Measurements from ENCODE around the gene EFCAB7. TPM values are rescaled to one million over a fixed set of nuclear protein-coding genes. Genes with fewer than 3 reads are reported as not detected.
A peak's percentile ranks its signal among the peaks of the same experiment; 100 is the strongest.

EFCAB7 gene
- total and polyA plus RNA-seq, 2 of the 8 experiments (the other 6 are each of a cell fraction or from before 2014, with no cell fraction given): 1.1 to 3.1 TPM

GRCh38 chr1:63524201-63524600 lies 876 bp downstream of the EFCAB7 start:
- ChIA-PET CTCF (ENCODE audit: partially characterized antibody) (interaction anchor here (0.6 to 3.6 kb wide), 3 partner anchors 14 to 204 kb away, joined by 3 to 20 read pairs (median 8); no protein-coding TSS in a partner anchor), POLR2A (ENCODE audit: partially characterized antibody) (interaction anchor here (1.1 to 1.2 kb wide), 3 partner anchors 11 to 12 kb away, joined by 4 to 6 read pairs (median 4); no protein-coding TSS in a partner anchor)
- Histone ChIP-seq H4K8ac (ENCODE audit: extremely low read depth, insufficient read depth, low read length) (no peak overlapping the region), H2AFZ (ENCODE audit: low read length) (no peak overlapping the region), H2BK120ac (replicated peaks; ENCODE audit: low read depth, low read length) (no peak overlapping the region), H2BK12ac (ENCODE audit: low read depth, low read length) (no peak overlapping the region), H3K4me2 (ENCODE audit: insufficient read depth in 1 of 2, low read depth in 2 of 2, low read length in 2 of 2) (peak overlapping the region; percentile 76 to 80; a peak in 3 of 4 replicates), H2AK5ac (ENCODE audit: low read depth, low read length) (no peak overlapping the region), H3K14ac (ENCODE audit: insufficient read length) (no peak overlapping the region), H3K36me3 (ENCODE audit: control insufficient read depth in 2 of 4, insufficient read depth in 4 of 4, low read length in 3 of 4) (no peaks in the 10 kb centered on the region; a peak in 1 of 8 replicates), H3K27ac (ENCODE audit: low read depth, low read length) (no peak overlapping the region), H4K91ac (replicated peaks; ENCODE audit: insufficient read length, low read length) (no peak overlapping the region), H4K5ac (ENCODE audit: insufficient read length, low read depth, low read length) (no peak overlapping the region), H2BK5ac (ENCODE audit: low read depth, low read length) (no peak overlapping the region), H3K4me3 (ENCODE audit: extremely low read depth in 1 of 4, insufficient read depth in 2 of 4, low read depth in 3 of 4, low read length in 4 of 4) (peak overlapping the region; percentile 80 to 94 (median 90)), H3K56ac (replicated peaks; ENCODE audit: insufficient read length, low read depth, low read length) (no peak overlapping the region), H3K4me1 (replicated peaks in 1 of 4; ENCODE audit: control insufficient read depth in 3 of 4, insufficient read depth in 4 of 4, low read length in 3 of 4) (peaks cover 0 to 7% (median 0%) of the 10 kb centered on the region in 4 experiments; a peak in 2 of 7 replicates), H3K9me3 (ENCODE audit: insufficient read depth in 2 of 2, low read depth in 1 of 2, low read length in 1 of 2) (no peaks in the 10 kb centered on the region), H3K4ac (replicated peaks; ENCODE audit: insufficient read length, low read depth, low read length) (no peak overlapping the region), H3K18ac (ENCODE audit: extremely low read depth, low read length) (no peak overlapping the region), H2BK15ac (ENCODE audit: low read length) (no peak overlapping the region), H3K79me2 (ENCODE audit: control insufficient read depth in 1 of 2, insufficient read depth in 2 of 2, low read length in 2 of 2) (peaks cover 0 to 21% of the 10 kb centered on the region in 2 experiments; a peak in 2 of 4 replicates), H3K23ac (ENCODE audit: insufficient read length) (no peak overlapping the region), H4K20me1 (replicated peaks in 1 of 2; ENCODE audit: control insufficient read depth in 1 of 2, insufficient read depth in 2 of 2, low read length in 2 of 2) (no peaks in the 10 kb centered on the region), H3K27me3 (replicated peaks in 1 of 4; ENCODE audit: control insufficient read depth in 3 of 4, extremely low read depth in 1 of 4, insufficient read depth in 3 of 4, low read length in 3 of 4) (no peaks in the 10 kb centered on the region), H2BK20ac (ENCODE audit: low read length) (no peak overlapping the region), H3K9ac (replicated peaks in 1 of 4; ENCODE audit: extremely low read depth in 1 of 4, low read depth in 3 of 4, low read length in 3 of 4) (no peak overlapping the region; a peak in 1 of 7 replicates), H3K23me2 (ENCODE audit: low read depth, low read length) (peaks cover 7% of the 10 kb centered on the region; the same call in 1 of the 2 replicates), H3K79me1 (ENCODE audit: low read depth, low read length) (no peaks in the 10 kb centered on the region)
- FAIRE-seq: no peak
- no peak for DNase-seq (ENCODE audit: low read depth in 1 of 2, low spot score in 2 of 2)
- no peak for TF ChIP-seq SP2 (IDR thresholded peaks at IDR 0.05; ENCODE audit: low read length)
- no peak for TF ChIP-seq TAF7 (optimal IDR thresholded peaks at IDR 0.05; ENCODE audit: borderline replicate concordance, low read depth, low read length)
- no peak for TF ChIP-seq PHF8 (conservative IDR thresholded peaks at IDR 0.05; ENCODE audit: low read depth, low read length)
- no peak for TF ChIP-seq E2F6 (IDR thresholded peaks at IDR 0.05)
- TF ChIP-seq RAD21 (IDR thresholded peaks at IDR 0.05 in 1 of 2, conservative IDR thresholded peaks at IDR 0.05 in 1 of 2; ENCODE audit: low read depth in 2 of 2, low read length in 2 of 2): no peak
- no peak for TF ChIP-seq BRCA1 (IDR thresholded peaks at IDR 0.05; ENCODE audit: low read depth, low read length)
- TF ChIP-seq ZNF274 (IDR thresholded peaks at IDR 0.05; ENCODE audit: borderline replicate concordance, extremely low read depth, low read length): no peak
- TF ChIP-seq GABPA (IDR thresholded peaks at IDR 0.05; ENCODE audit: borderline replicate concordance, insufficient read depth, low read length): no peak
- no peak for TF ChIP-seq HDAC2 (IDR thresholded peaks at IDR 0.05; ENCODE audit: borderline replicate concordance in 1 of 2, low read depth in 2 of 2, low read length in 2 of 2)
- TF ChIP-seq EGR1 (IDR thresholded peaks at IDR 0.05; ENCODE audit: borderline replicate concordance, low read depth, low read length): no peak
- TF ChIP-seq HDAC6 (IDR thresholded peaks at IDR 0.05; ENCODE audit: low read depth, low read length): no peak
- no peak for TF ChIP-seq SIRT6 (IDR thresholded peaks at IDR 0.05; ENCODE audit: low read length)
- 75% methylated on average over 3 of the region's 3 CpGs; no CpG with 5 or more reads in 1 of the 2 experiments for WGBS, 2 experiments (ENCODE audit: extremely low coverage in 1 of 2, insufficient coverage in 1 of 2, insufficient read length in 1 of 2, insufficient replicate concordance in 2 of 2, low coverage in 1 of 2, low lambda C conversion rate in 2 of 2, missing lambda C conversion rate in 1 of 2)

Measured in H1 (cell line).